Neuron (in vitro differentiated cells): ENCODE data around the gene BPIFB1.

Source experiments
- H2AFZ ChIP-seq: one replicate; pipeline ENCODE4 v1.6.1; 2013; ENCODE audit warnings: low read depth, mild to moderate bottlenecking, inconsistent platforms, low read length, moderate library complexity
- H3K27me3 ChIP-seq: one replicate; pipeline ENCODE4 v1.6.1; 2013; ENCODE audit warnings: low read length; ENCODE audit not compliant: insufficient read depth
- H3K36me3 ChIP-seq: one replicate; pipeline ENCODE4 v1.6.1; 2013; ENCODE audit warnings: low read length; ENCODE audit not compliant: insufficient read depth
- H3K4me1 ChIP-seq: one replicate; pipeline ENCODE4 v1.6.1; 2013; ENCODE audit warnings: low read length; ENCODE audit not compliant: insufficient read depth
- H3K4me3 ChIP-seq: 2 replicates; pipeline ENCODE4 v1.5.1; 2013; ENCODE audit warnings: mild to moderate bottlenecking, low read length, moderate library complexity
- H3K9me3 ChIP-seq: one replicate; pipeline ENCODE4 v1.6.1; 2013; ENCODE audit warnings: low read length

Gene BPIFB1

GRCh38 chr20:33349493-33349892, 66.5 kb downstream of the BPIFB1 start:
- Histone ChIP-seq H3K4me1 (no peaks in the 10 kb centered on the region), H3K4me3 (no peak overlapping the region), H3K36me3 (no peaks in the 10 kb centered on the region), H2AFZ (no peak overlapping the region), H3K27me3 (no peaks in the 10 kb centered on the region), H3K9me3 (peaks cover 2% of the 10 kb centered on the region)

- H3K4me1 ChIP-seq, result no peaks in the 10 kb centered on the region
- H3K4me3 ChIP-seq, result no peak overlapping the region
- no peak overlapping the region for H2AFZ ChIP-seq
Observed at GRCh38 chr20:33351696-33352095, 68.7 kb downstream of the BPIFB1 start.

GRCh38 chr20:33352258-33353012, 69.4 kb downstream of the BPIFB1 start:
- Histone ChIP-seq H3K27me3 (no peaks in the 10 kb centered on the region), H3K36me3 (peaks cover 7% of the 10 kb centered on the region), H3K4me3 (no peak overlapping the region), H3K9me3 (peaks cover 2% of the 10 kb centered on the region), H3K4me1 (no peaks in the 10 kb centered on the region), H2AFZ (no peak overlapping the region)

More at GRCh38 chr20:33351696-33352095, 68.7 kb downstream of the BPIFB1 start:
- H3K9me3 ChIP-seq, result peaks cover 2% of the 10 kb centered on the region
- H3K27me3 ChIP-seq, result no peaks in the 10 kb centered on the region
- peaks cover 2% of the 10 kb centered on the region for H3K36me3 ChIP-seq

- Histone ChIP-seq H3K4me1 (no peaks in the 10 kb centered on the region), H3K9me3 (no peaks in the 10 kb centered on the region), H3K27me3 (no peaks in the 10 kb centered on the region), H2AFZ (no peak overlapping the region), H3K4me3 (no peak overlapping the region), H3K36me3 (peaks cover 11% of the 10 kb centered on the region)
Observed at GRCh38 chr20:33353013-33353402, 70.0 kb downstream of the BPIFB1 start.
